GM12878 (cell line): ENCODE results near the gene CBR4. TPM values are rescaled to one million over a fixed set of nuclear protein-coding genes. Genes with fewer than 3 reads are reported as not detected.

Experiments used
- ATAC-seq: fragments of 200-7000 bp; cut with Tn5 transposase; 3 replicates; pipeline ENCODE4 v1.9.1; 2020; ENCODE audit warnings: mild to moderate bottlenecking, moderate library complexity
- BruUV-seq: library from RNA; stranded (reverse); fragments of 400-500 nt; replicated peaks from 2 replicates; lab custom pipeline; 2021; lab: Mats Ljungman, UMichigan
- CTCF ChIA-PET: fragments of 300-600 bp; sonication (Branson Sonifier 250); formaldehyde crosslinking; extraction: SDS; loops from one replicate; lab custom pipeline; 2021; ENCODE audit warnings: inconsistent platforms; lab: Yijun Ruan, JAX
- POLR2A ChIA-PET: fragments of 350-600 bp; formaldehyde crosslinking; extraction: SDS; loops from one replicate; lab custom pipeline; 2021; ENCODE audit warnings: inconsistent platforms; lab: Charles Lee
- RAD21 ChIA-PET: fragments of 300-600 bp; sonication (Branson Sonifier 250); formaldehyde crosslinking; loops from one replicate; lab custom pipeline; 2023; ENCODE audit warnings: antibody characterized with exemption; ENCODE audit not compliant: unreplicated experiment; lab: Charles Lee
- SMC1A ChIA-PET: fragments of 300-600 bp; sonication (Branson Sonifier 250); formaldehyde crosslinking; loops from one replicate; lab custom pipeline; 2023; ENCODE audit not compliant: unreplicated experiment, uncharacterized antibody; lab: Charles Lee
- DNase-seq: peaks from one replicate; pipeline ENCODE4 v3.0.0-alpha.2; 2011; ENCODE audit warnings: low read depth, low spot score
- FAIRE-seq: peaks from 3 replicates; lab custom pipeline; 2011; peaks lifted over from hg19 to GRCh38; lab: Jason Lieb, UNC
- H2AFZ ChIP-seq: 2 replicates; pipeline ENCODE4 v1.6.0; 2011; ENCODE audit warnings: low read depth, low read length, control low read depth; ENCODE audit not compliant: control insufficient read depth
- H3K27ac ChIP-seq: 2 replicates; pipeline ENCODE4 v1.5.1; 2011; ENCODE audit warnings: control low read depth; ENCODE audit not compliant: control insufficient read depth, insufficient read depth
- H3K27me3 ChIP-seq, 2 experiments: replicated peaks in 1 of 2; 2 replicates each; pipeline versions ENCODE4 v1.6.0 to v1.6.1; 2011; ENCODE audit warnings: low read length in 1 of 2; ENCODE audit not compliant: control insufficient read depth in 2 of 2, insufficient read depth in 2 of 2
- H3K36me3 ChIP-seq, 2 experiments: 2 replicates each; pipeline ENCODE4 v1.5.1; 2011; ENCODE audit warnings: low read length in 1 of 2; ENCODE audit not compliant: control insufficient read depth in 2 of 2, insufficient read depth in 2 of 2
- H3K4me1 ChIP-seq: 2 replicates; pipeline ENCODE4 v1.6.1; 2011; ENCODE audit warnings: mild to moderate bottlenecking, low read length, moderate library complexity, mixed read lengths; ENCODE audit not compliant: control insufficient read depth, insufficient read depth
- H3K4me2 ChIP-seq: 2 replicates; pipeline ENCODE4 v1.6.0; 2011; ENCODE audit warnings: control low read depth; ENCODE audit not compliant: control insufficient read depth, insufficient read depth
- H3K4me3 ChIP-seq: fragments of 200-600 bp; sonication (generic); 2 replicates; pipeline ENCODE4 v1.5.1; 2016
- H3K79me2 ChIP-seq: 2 replicates; pipeline ENCODE4 v1.6.0; 2011; ENCODE audit warnings: low read length; ENCODE audit not compliant: control insufficient read depth, insufficient read depth
- H3K9ac ChIP-seq: 2 replicates; pipeline ENCODE4 v1.8.0; 2011; ENCODE audit warnings: low read length, control low read depth, mixed read lengths; ENCODE audit not compliant: control insufficient read depth, insufficient read depth
- H3K9me3 ChIP-seq: replicated peaks from 3 replicates; pipeline ENCODE4 v1.5.1; 2011; ENCODE audit warnings: mild to moderate bottlenecking, low read length; ENCODE audit not compliant: control insufficient read depth, insufficient read depth
- H4K20me1 ChIP-seq: 2 replicates; pipeline ENCODE4 v1.6.0; 2011; ENCODE audit not compliant: control insufficient read depth, insufficient read depth
- EP300 ChIP-seq, 2 experiments: fragments of 150-350 bp in 1 of 2; IDR thresholded peaks; 2 replicates each; pipeline ENCODE4 v1.6.1; 2011 to 2012; ENCODE audit warnings: low read depth in 2 of 2, low read length in 2 of 2, borderline replicate concordance in 1 of 2, improper control_type of control experiment in 1 of 2, inconsistent platforms in 1 of 2; ENCODE audit not compliant: control insufficient read depth in 1 of 2
- NFIC ChIP-seq: IDR thresholded peaks from 2 replicates; pipeline ENCODE4 v1.6.1; 2012; ENCODE audit warnings: low read depth, mild to moderate bottlenecking, inconsistent platforms, low read length, moderate library complexity
- NR2C2 ChIP-seq: IDR thresholded peaks from 2 replicates; pipeline ENCODE4 v1.6.1; 2011; ENCODE audit warnings: borderline replicate concordance, low read depth; ENCODE audit not compliant: control insufficient read depth, insufficient read length
- RB1 ChIP-seq: fragments of 450-650 bp; formaldehyde crosslinking; IDR thresholded peaks from 2 replicates; pipeline ENCODE4 v1.6.1; 2017; ENCODE audit warnings: mild to moderate bottlenecking, borderline replicate concordance
- SREBF2 ChIP-seq: IDR thresholded peaks from 2 replicates; pipeline ENCODE4 v1.6.1; 2012; ENCODE audit warnings: mild to moderate bottlenecking, low read length
- WGBS: methylation state at CpG from one replicate; pipeline ENCODE4 v1.1.6; 2016; ENCODE audit warnings: low lambda C conversion rate; ENCODE audit not compliant: insufficient replicate concordance, insufficient coverage; ENCODE audit errors: missing lambda C conversion rate; 5-methylcytosine and 5-hydroxymethylcytosine counted together
- in situ Hi-C: fragments of 300-500 bp; cut with MboI; formaldehyde crosslinking; loops from 9 replicates; pipeline ENCODE4 v1.14.3; 2018; ENCODE audit warnings: mixed read lengths
- intact Hi-C: fragments of 100-400 bp; cut with micrococcal nuclease; formaldehyde crosslinking; loops from one replicate; pipeline ENCODE4 v1.14.2; 2022; ENCODE audit not compliant: unreplicated experiment
- polyA plus RNA-seq, 11 experiments: library from polyadenylated mRNA; depleted of rRNA in 4 of 11; unstranded in 6 of 11; stranded (reverse) in 5 of 11; fragments of >200 nt; fragmentation: Nextera tagmentation in 4 of 11; fragmentation: Illumina TruSeq in 1 of 11; extraction: Ambion mirVana in 4 of 11; extraction: Trizol in 1 of 11; gene quantifications; 1 replicate in 1 of 11; 2 replicates in 10 of 11; pipeline versions ENCODE4 v1.2.1 to v1.2.3, GENCODE V29; 2011 to 2016; ENCODE audit warnings: inconsistent platforms in 2 of 11, missing spikeins in 2 of 11, low read depth in 1 of 11
- total RNA-seq, 4 experiments: library from RNA; depleted of rRNA in 3 of 4; stranded (reverse); fragments of >200 nt in 3 of 4; fragmentation: Illumina TruSeq in 1 of 4; extraction: Trizol in 1 of 4; gene quantifications; 2 replicates each; pipeline versions ENCODE4 v1.2.1 to v1.2.3, GENCODE V29; 2013 to 2021
- TF ChIP-seq, protein P1 (sequence below): IDR thresholded peaks from 2 replicates; pipeline ENCODE4 v1.6.1; 2011; ENCODE audit warnings: borderline replicate concordance, low read depth, mild to moderate bottlenecking, moderate library complexity, mixed read lengths, low read length; ENCODE audit not compliant: insufficient read depth; ENCODE audit errors: extremely low read length
- TF ChIP-seq, protein P2 (sequence below): fragments of 450-650 bp; IDR thresholded peaks from 2 replicates; pipeline ENCODE4 v1.6.1; 2017; ENCODE audit warnings: mild to moderate bottlenecking, moderate library complexity

CBR4 gene
- total and polyA plus RNA-seq, 10 of the 15 experiments (the other 5 are each of a cell fraction or from before 2014, with no cell fraction given) = 17.3 to 38.8 (median 24.8) TPM

DNA sequence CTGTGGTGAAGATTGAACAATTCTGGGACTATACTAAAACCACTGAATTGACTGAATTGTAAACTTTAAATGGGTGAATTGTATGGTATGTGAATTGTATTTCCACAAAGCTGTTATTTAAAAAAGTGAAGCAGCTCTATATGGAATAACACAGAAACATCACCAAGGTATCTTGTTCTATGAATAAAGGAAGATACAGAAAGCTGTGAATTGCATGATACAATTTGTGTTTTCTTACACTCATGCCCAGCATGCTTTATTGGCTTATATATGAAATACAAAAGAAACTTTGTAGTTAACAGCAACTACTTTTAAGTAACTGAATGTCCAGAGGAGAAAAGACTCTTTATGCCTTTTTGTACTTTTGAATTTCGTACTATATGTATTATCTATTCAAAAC, 11.5 kb downstream of the CBR4 start:
- FAIRE-seq (no peak), DNase-seq (no peak), ATAC-seq (no peak)
- Histone ChIP-seq H3K4me2 (no peak overlapping the region), H2AFZ (no peak overlapping the region), H3K9ac (no peak overlapping the region), H3K79me2 (no peaks in the 10 kb centered on the region; the same call in none of the 2 replicates), H3K36me3 (peaks cover 1 to 23% of the 10 kb centered on the region in 2 experiments; a peak in 3 of 4 replicates), H3K4me1 (no peaks in the 10 kb centered on the region), H3K27me3 (no peaks in the 10 kb centered on the region), H4K20me1 (no peaks in the 10 kb centered on the region), H3K27ac (no peak overlapping the region), H3K4me3 (no peak overlapping the region), H3K9me3 (no peaks in the 10 kb centered on the region; the same call in 2 of the 3 replicates)
- RAD21 ChIA-PET = interaction anchor here (0.8 to 4.9 kb wide), 4 partner anchors 9 to 495 kb away, joined by 3 to 21 read pairs (median 10); partner anchors contain the start of gene CBR4
- intact Hi-C loops (no loop called here), in situ Hi-C loops (no loop called here)
- POLR2A ChIA-PET = interaction anchor here (1.4 kb wide), 1 partner anchor 9 kb away, joined by 4 read pairs; no protein-coding TSS in a partner anchor
- no peak for TF ChIP-seq NR2C2
- no peak for TF ChIP-seq RB1
- TF ChIP-seq, protein P1, sequence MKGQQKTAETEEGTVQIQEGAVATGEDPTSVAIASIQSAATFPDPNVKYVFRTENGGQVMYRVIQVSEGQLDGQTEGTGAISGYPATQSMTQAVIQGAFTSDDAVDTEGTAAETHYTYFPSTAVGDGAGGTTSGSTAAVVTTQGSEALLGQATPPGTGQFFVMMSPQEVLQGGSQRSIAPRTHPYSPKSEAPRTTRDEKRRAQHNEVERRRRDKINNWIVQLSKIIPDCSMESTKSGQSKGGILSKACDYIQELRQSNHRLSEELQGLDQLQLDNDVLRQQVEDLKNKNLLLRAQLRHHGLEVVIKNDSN = no peak
- TF ChIP-seq, protein P2, sequence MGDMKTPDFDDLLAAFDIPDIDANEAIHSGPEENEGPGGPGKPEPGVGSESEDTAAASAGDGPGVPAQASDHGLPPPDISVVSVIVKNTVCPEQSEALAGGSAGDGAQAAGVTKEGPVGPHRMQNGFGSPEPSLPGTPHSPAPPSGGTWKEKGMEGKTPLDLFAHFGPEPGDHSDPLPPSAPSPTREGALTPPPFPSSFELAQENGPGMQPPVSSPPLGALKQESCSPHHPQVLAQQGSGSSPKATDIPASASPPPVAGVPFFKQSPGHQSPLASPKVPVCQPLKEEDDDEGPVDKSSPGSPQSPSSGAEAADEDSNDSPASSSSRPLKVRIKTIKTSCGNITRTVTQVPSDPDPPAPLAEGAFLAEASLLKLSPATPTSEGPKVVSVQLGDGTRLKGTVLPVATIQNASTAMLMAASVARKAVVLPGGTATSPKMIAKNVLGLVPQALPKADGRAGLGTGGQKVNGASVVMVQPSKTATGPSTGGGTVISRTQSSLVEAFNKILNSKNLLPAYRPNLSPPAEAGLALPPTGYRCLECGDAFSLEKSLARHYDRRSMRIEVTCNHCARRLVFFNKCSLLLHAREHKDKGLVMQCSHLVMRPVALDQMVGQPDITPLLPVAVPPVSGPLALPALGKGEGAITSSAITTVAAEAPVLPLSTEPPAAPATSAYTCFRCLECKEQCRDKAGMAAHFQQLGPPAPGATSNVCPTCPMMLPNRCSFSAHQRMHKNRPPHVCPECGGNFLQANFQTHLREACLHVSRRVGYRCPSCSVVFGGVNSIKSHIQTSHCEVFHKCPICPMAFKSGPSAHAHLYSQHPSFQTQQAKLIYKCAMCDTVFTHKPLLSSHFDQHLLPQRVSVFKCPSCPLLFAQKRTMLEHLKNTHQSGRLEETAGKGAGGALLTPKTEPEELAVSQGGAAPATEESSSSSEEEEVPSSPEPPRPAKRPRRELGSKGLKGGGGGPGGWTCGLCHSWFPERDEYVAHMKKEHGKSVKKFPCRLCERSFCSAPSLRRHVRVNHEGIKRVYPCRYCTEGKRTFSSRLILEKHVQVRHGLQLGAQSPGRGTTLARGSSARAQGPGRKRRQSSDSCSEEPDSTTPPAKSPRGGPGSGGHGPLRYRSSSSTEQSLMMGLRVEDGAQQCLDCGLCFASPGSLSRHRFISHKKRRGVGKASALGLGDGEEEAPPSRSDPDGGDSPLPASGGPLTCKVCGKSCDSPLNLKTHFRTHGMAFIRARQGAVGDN = no peak
- no peak for TF ChIP-seq EP300 (IDR thresholded peaks at IDR 0.05; ENCODE audit: borderline replicate concordance in 1 of 2, control insufficient read depth in 1 of 2, low read depth in 2 of 2, low read length in 2 of 2)
- no peak for TF ChIP-seq SREBF2
- no peak for TF ChIP-seq NFIC
- SMC1A ChIA-PET = interaction anchor here (1.4 to 6.6 kb wide), 4 partner anchors 10 to 490 kb away, joined by 3 to 47 read pairs (median 6); partner anchors contain the start of gene CBR4
- BruUV-seq = no TSS peak
- 89% methylated on average over 1 of the region's 1 CpG for WGBS
- CTCF ChIA-PET = interaction anchor here (0.7 to 6.0 kb wide), 4 partner anchors 8 to 487 kb away, joined by 3 to 47 read pairs (median 19); partner anchors contain the start of gene CBR4
